Immature natural killer cell (primary cell): ENCODE results near the gene PRLHR. TPM values are rescaled to one million over a fixed set of nuclear protein-coding genes. Genes with fewer than 3 reads are reported as not detected.
"Not testable (repeated sequence)": the region's sequence is repeated elsewhere in the genome, so short reads cannot be mapped to it uniquely, and the experiment has no call there.

Experiments used
- DNase-seq, 3 donors: peaks; one replicate each; pipeline ENCODE4 v3.0.0; 2022; ENCODE audit warnings: mixed read lengths in 1 of 3
- H3K27ac Mint-ChIP-seq, 6 donors: one replicate each; pipeline ENCODE4 v1.8.0; 2020; ENCODE audit warnings: mixed read lengths in 6 of 6, mild to moderate bottlenecking in 5 of 6, inconsistent platforms in 4 of 6, moderate library complexity in 3 of 6
- H3K27me3 Mint-ChIP-seq, 3 donors: one replicate each; pipeline ENCODE4 v1.8.0; 2020 to 2021; ENCODE audit warnings: low read depth in 3 of 3, mild to moderate bottlenecking in 3 of 3, mixed read lengths in 3 of 3, moderate library complexity in 3 of 3, inconsistent platforms in 1 of 3
- H3K36me3 Mint-ChIP-seq, 3 donors: one replicate each; pipeline ENCODE4 v1.8.0; 2020; ENCODE audit warnings: mixed read lengths in 3 of 3, inconsistent platforms in 2 of 3, mild to moderate bottlenecking in 2 of 3
- H3K4me1 Mint-ChIP-seq, 2 donors: one replicate each; pipeline ENCODE4 v1.8.0; 2020; ENCODE audit warnings: inconsistent platforms in 2 of 2, mild to moderate bottlenecking in 2 of 2, mixed read lengths in 2 of 2, moderate library complexity in 1 of 2
- H3K4me3 Mint-ChIP-seq, 5 donors: one replicate each; pipeline ENCODE4 v1.8.0; 2020; ENCODE audit warnings: mild to moderate bottlenecking in 5 of 5, mixed read lengths in 5 of 5, inconsistent platforms in 3 of 5, moderate library complexity in 3 of 5
- H3K9me3 Mint-ChIP-seq, 6 donors: one replicate each; pipeline ENCODE4 v1.8.0; 2020; ENCODE audit warnings: mild to moderate bottlenecking in 6 of 6, mixed read lengths in 6 of 6, inconsistent platforms in 4 of 6, moderate library complexity in 3 of 6
- polyA plus RNA-seq, 3 donors: library from polyadenylated mRNA; unstranded; fragments of 300-500 nt; fragmentation: Illumina TruSeq; gene quantifications; one replicate each; pipeline ENCODE4 v1.2.3, GENCODE V29; 2021

PRLHR gene
- not detected for polyA plus RNA-seq

- H3K27ac Mint-ChIP-seq: no peak within 1 kb of the TSS
- no peaks in the 10 kb centered on the region for H3K9me3 Mint-ChIP-seq
- H3K27me3 Mint-ChIP-seq: peaks cover 17 to 45% (median 25%) of the 10 kb centered on the region in 3 donors
- no peak within 1 kb of the TSS for H3K4me3 Mint-ChIP-seq
- peaks cover 5 to 7% of the 10 kb centered on the region in 2 donors for H3K4me1 Mint-ChIP-seq
- peaks cover 0 to 4% (median 3%) of the 10 kb centered on the region in 3 donors for H3K36me3 Mint-ChIP-seq
- no peak for DNase-seq
Measured at GRCh38 chr10:118595598-118596425, at the start of gene PRLHR. PRLHR (minus strand) TSS chr10:118595648; CDS start chr10:118595244, 404 bp downstream.

- no peak overlapping the region for H3K27ac Mint-ChIP-seq
- no peaks in the 10 kb centered on the region for H3K36me3 Mint-ChIP-seq
- H3K4me1 Mint-ChIP-seq: no peaks in the 10 kb centered on the region
- no peak for DNase-seq
- peaks cover 0 to 8% (median 0%) of the 10 kb centered on the region in 6 donors for H3K9me3 Mint-ChIP-seq
- H3K27me3 Mint-ChIP-seq: peaks cover 2 to 27% (median 9%) of the 10 kb centered on the region in 3 donors
- no peak overlapping the region for H3K4me3 Mint-ChIP-seq
Measured at GRCh38 chr10:118642228-118642627, 46.8 kb upstream of the PRLHR start.

GRCh38 chr10:118638680-118639079 is 43.2 kb upstream of the PRLHR start:
- DNase-seq: no peak
- Mint-ChIP-seq H3K4me3 (no peak overlapping the region), H3K27me3 (peaks cover 2 to 25% (median 6%) of the 10 kb centered on the region in 3 donors), H3K27ac (no peak overlapping the region), H3K4me1 (no peaks in the 10 kb centered on the region), H3K36me3 (no peaks in the 10 kb centered on the region), H3K9me3 (peaks cover 0 to 8% (median 0%) of the 10 kb centered on the region in 6 donors)

GRCh38 chr10:118635674-118636402 is 40.4 kb upstream of the PRLHR start:
- Mint-ChIP-seq H3K9me3 (peaks cover 0 to 4% (median 0%) of the 10 kb centered on the region in 6 donors), H3K36me3 (no peaks in the 10 kb centered on the region), H3K27ac (no peak overlapping the region), H3K4me3 (no peak overlapping the region), H3K27me3 (peaks cover 4 to 19% (median 5%) of the 10 kb centered on the region in 3 donors), H3K4me1 (no peaks in the 10 kb centered on the region)
- no peak for DNase-seq

GRCh38 chr10:118633786-118634185 is 38.3 kb upstream of the PRLHR start:
- no peaks in the 10 kb centered on the region for H3K9me3 Mint-ChIP-seq
- no peaks in the 10 kb centered on the region for H3K36me3 Mint-ChIP-seq
- no peak for DNase-seq
- no peak overlapping the region for H3K27ac Mint-ChIP-seq
- H3K4me3 Mint-ChIP-seq: no peak overlapping the region
- peaks cover 6 to 7% (median 7%) of the 10 kb centered on the region in 3 donors for H3K27me3 Mint-ChIP-seq
- no peaks in the 10 kb centered on the region for H3K4me1 Mint-ChIP-seq

GRCh38 chr10:118629211-118629610 is 33.8 kb upstream of the PRLHR start:
- H3K4me1 Mint-ChIP-seq: no peaks in the 10 kb centered on the region
- no peaks in the 10 kb centered on the region for H3K9me3 Mint-ChIP-seq
- H3K36me3 Mint-ChIP-seq: no peaks in the 10 kb centered on the region
- H3K27me3 Mint-ChIP-seq: peaks cover 3 to 7% (median 7%) of the 10 kb centered on the region in 3 donors
- H3K4me3 Mint-ChIP-seq: no peak overlapping the region
- H3K27ac Mint-ChIP-seq: no peak overlapping the region
- no peak for DNase-seq

GRCh38 chr10:118628397-118628796 is 32.9 kb upstream of the PRLHR start:
- Mint-ChIP-seq H3K36me3 (no peaks in the 10 kb centered on the region), H3K9me3 (no peaks in the 10 kb centered on the region), H3K4me3 (no peak overlapping the region), H3K27ac (no peak overlapping the region), H3K27me3 (peaks cover 3 to 9% (median 7%) of the 10 kb centered on the region in 3 donors), H3K4me1 (no peaks in the 10 kb centered on the region)
- no peak for DNase-seq

- Mint-ChIP-seq H3K4me3 (no peak overlapping the region), H3K27me3 (peaks cover 3 to 5% (median 4%) of the 10 kb centered on the region in 3 donors), H3K36me3 (no peaks in the 10 kb centered on the region), H3K4me1 (no peaks in the 10 kb centered on the region), H3K9me3 (no peaks in the 10 kb centered on the region), H3K27ac (no peak overlapping the region)
- no peak for DNase-seq
Measured at GRCh38 chr10:118626953-118627352, 31.5 kb upstream of the PRLHR start.

GRCh38 chr10:118625504-118625903 is 30.1 kb upstream of the PRLHR start:
- peaks cover under 1 to 9% (median 4%) of the 10 kb centered on the region in 3 donors for H3K27me3 Mint-ChIP-seq
- H3K9me3 Mint-ChIP-seq: no peaks in the 10 kb centered on the region
- H3K27ac Mint-ChIP-seq: no peak overlapping the region
- H3K4me3 Mint-ChIP-seq: no peak overlapping the region
- H3K4me1 Mint-ChIP-seq: no peaks in the 10 kb centered on the region
- no peak for DNase-seq
- no peaks in the 10 kb centered on the region for H3K36me3 Mint-ChIP-seq

- Mint-ChIP-seq H3K36me3 (no peaks in the 10 kb centered on the region), H3K9me3 (no peaks in the 10 kb centered on the region), H3K4me1 (no peaks in the 10 kb centered on the region), H3K27ac (no peak overlapping the region), H3K4me3 (no peak overlapping the region), H3K27me3 (peaks cover 0 to 13% (median 4%) of the 10 kb centered on the region in 3 donors)
- no peak for DNase-seq
Measured at GRCh38 chr10:118624747-118625146, 29.3 kb upstream of the PRLHR start.

- no peak overlapping the region for H3K27ac Mint-ChIP-seq
Measured at GRCh38 chr10:118621304-118621942, 26.0 kb upstream of the PRLHR start.

GRCh38 chr10:118613863-118614262 is 18.4 kb upstream of the PRLHR start:
- not testable (repeated sequence) for DNase-seq, H3K27me3 Mint-ChIP-seq, H3K4me1 Mint-ChIP-seq, H3K36me3 Mint-ChIP-seq, H3K27ac Mint-ChIP-seq, H3K4me3 Mint-ChIP-seq, H3K9me3 Mint-ChIP-seq

More at GRCh38 chr10:118621304-118621942, 26.0 kb upstream of the PRLHR start:
- peaks cover 2 to 20% (median 4%) of the 10 kb centered on the region in 3 donors for H3K27me3 Mint-ChIP-seq
- DNase-seq: no peak
- no peak overlapping the region for H3K4me3 Mint-ChIP-seq
- no peaks in the 10 kb centered on the region for H3K36me3 Mint-ChIP-seq
- no peaks in the 10 kb centered on the region for H3K9me3 Mint-ChIP-seq
- H3K4me1 Mint-ChIP-seq: no peaks in the 10 kb centered on the region

- Mint-ChIP-seq H3K27me3 (peaks cover 3 to 10% (median 9%) of the 10 kb centered on the region in 3 donors), H3K36me3 (no peaks in the 10 kb centered on the region), H3K27ac (no peak overlapping the region), H3K9me3 (peaks cover 0 to 2% (median 0%) of the 10 kb centered on the region in 6 donors), H3K4me1 (no peaks in the 10 kb centered on the region), H3K4me3 (no peak overlapping the region)
- no peak for DNase-seq
Measured at GRCh38 chr10:118610577-118610976, 15.1 kb upstream of the PRLHR start.
